SK-N-DZ (cell line): ENCODE results near the gene DLL4.

Experiments
- DNase-seq: peaks from one replicate; pipeline ENCODE4 v3.0.0-alpha.2; 2015; ENCODE audit warnings: low spot score
- small RNA-seq, 2 experiments: library from RNA; depleted of rRNA; stranded (forward); fragments of <200 nt; gene quantifications; one replicate each; pipeline ENCODE3, GENCODE V24; 2014

The DLL4 gene

GRCh38 chr15:40988156-40988555 is 59.0 kb downstream of the DLL4 start:
- no peak for DNase-seq

Small RNAs within 50 kb of the gene (small RNA-seq; reads per million reads assigned to genes)
- 0 reads per million in 2 experiments for gene ISCA1P4
